GM06990 (cell line): ENCODE measurements around the gene CAMK2B.

Source experiments
- DNase-seq: peaks from one replicate; pipeline ENCODE4 v3.0.0-alpha.2; 2011; ENCODE audit not compliant: insufficient read length; ENCODE audit errors: extremely low read depth
- H3K27me3 ChIP-seq: replicated peaks from 2 replicates; pipeline ENCODE4 v1.6.0; 2011; ENCODE audit warnings: low read length; ENCODE audit not compliant: control insufficient read depth, insufficient read depth
- H3K36me3 ChIP-seq: 2 replicates; pipeline ENCODE4 v1.5.1; 2011; ENCODE audit warnings: low read length; ENCODE audit not compliant: control insufficient read depth, insufficient read depth
- H3K4me3 ChIP-seq: replicated peaks from 2 replicates; pipeline ENCODE4 v1.5.1; 2011; ENCODE audit warnings: low read depth, mild to moderate bottlenecking, control low read depth, low read length
- TF ChIP-seq, protein P1 (sequence below): IDR thresholded peaks from 2 replicates; pipeline ENCODE4 v1.5.1; 2011; ENCODE audit warnings: low read length, control low read depth, mild to moderate bottlenecking, inconsistent platforms; ENCODE audit not compliant: insufficient read depth, poor library complexity, severe bottlenecking

The CAMK2B gene

DNA sequence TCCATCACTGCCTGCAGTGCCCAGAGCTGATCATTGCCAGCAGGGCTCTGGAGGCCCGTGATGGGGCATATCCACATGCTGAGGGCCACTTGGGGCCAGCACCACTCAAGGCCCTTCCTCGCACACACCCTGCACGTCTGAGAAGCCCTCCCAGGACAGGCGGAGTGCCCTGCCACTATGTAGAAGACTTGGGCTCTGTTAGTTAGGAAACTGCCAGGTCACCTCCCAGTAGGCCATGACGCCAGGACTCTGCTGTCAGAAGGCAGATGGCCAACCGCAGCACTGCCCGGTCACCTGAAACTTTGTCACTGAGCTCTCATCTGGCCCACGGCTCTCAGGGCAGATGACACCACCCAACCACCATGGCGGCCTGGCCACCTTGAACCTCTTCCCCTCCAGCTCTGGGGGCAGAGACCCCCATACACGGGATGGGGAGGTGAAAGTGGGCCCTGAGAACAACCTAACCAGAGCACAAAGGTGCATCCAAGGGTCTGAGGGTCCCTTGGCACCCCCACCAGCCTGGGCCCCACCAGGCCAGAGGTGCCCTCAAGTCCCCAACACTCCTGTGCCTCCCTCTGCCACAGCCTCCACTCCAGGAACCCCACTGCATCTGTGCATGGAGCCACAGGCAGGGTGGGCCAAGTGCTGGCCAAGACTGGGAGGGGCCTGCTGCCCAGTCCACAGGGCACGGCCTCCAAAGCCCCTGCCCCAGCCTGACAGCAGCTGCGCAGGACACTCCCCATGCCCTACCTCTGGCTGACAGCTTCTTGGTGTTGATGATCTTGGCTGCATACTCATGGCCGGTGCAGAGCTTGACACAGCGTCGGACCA, 41.8 kb downstream of the CAMK2B start:
- H3K4me3 ChIP-seq: no peak overlapping the region
- H3K27me3 ChIP-seq: no peaks in the 10 kb centered on the region; the same call in 1 of the 2 replicates
- DNase-seq: no peak
- TF ChIP-seq, protein P1, sequence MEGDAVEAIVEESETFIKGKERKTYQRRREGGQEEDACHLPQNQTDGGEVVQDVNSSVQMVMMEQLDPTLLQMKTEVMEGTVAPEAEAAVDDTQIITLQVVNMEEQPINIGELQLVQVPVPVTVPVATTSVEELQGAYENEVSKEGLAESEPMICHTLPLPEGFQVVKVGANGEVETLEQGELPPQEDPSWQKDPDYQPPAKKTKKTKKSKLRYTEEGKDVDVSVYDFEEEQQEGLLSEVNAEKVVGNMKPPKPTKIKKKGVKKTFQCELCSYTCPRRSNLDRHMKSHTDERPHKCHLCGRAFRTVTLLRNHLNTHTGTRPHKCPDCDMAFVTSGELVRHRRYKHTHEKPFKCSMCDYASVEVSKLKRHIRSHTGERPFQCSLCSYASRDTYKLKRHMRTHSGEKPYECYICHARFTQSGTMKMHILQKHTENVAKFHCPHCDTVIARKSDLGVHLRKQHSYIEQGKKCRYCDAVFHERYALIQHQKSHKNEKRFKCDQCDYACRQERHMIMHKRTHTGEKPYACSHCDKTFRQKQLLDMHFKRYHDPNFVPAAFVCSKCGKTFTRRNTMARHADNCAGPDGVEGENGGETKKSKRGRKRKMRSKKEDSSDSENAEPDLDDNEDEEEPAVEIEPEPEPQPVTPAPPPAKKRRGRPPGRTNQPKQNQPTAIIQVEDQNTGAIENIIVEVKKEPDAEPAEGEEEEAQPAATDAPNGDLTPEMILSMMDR: no peak
- no peaks in the 10 kb centered on the region for H3K36me3 ChIP-seq

DNA sequence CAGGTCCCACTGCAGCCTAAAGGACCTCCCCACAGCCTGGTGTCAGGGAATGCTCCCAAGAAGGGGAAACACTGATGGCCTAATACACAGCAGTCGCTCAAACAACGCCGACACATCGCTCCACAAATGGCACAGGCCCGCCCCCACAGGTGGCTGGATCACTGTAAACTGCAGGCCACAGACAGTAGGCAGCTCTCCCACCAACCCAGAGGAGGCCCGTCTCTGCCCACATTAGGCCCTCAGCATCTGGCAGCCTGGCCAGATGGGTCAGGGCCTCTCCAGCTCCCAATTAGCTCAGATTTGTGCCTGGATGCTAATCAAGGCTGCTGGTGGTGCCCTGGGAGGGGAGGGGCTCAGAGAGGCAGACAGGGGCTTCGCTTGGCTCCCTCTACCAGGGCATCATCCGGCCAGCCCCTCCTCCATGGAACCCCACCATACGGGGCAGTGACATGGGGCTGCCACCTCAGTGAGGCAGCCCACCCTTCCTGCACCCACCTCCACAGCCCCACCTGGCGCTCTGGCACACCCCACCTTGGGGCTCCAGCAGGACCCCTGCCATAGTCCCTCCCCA, 42.7 kb downstream of the CAMK2B start:
- TF ChIP-seq, protein P1: no peak
- no peak overlapping the region for H3K4me3 ChIP-seq
- no peak for DNase-seq
- H3K36me3 ChIP-seq: no peaks in the 10 kb centered on the region
- no peaks in the 10 kb centered on the region; the same call in 1 of the 2 replicates for H3K27me3 ChIP-seq

DNA sequence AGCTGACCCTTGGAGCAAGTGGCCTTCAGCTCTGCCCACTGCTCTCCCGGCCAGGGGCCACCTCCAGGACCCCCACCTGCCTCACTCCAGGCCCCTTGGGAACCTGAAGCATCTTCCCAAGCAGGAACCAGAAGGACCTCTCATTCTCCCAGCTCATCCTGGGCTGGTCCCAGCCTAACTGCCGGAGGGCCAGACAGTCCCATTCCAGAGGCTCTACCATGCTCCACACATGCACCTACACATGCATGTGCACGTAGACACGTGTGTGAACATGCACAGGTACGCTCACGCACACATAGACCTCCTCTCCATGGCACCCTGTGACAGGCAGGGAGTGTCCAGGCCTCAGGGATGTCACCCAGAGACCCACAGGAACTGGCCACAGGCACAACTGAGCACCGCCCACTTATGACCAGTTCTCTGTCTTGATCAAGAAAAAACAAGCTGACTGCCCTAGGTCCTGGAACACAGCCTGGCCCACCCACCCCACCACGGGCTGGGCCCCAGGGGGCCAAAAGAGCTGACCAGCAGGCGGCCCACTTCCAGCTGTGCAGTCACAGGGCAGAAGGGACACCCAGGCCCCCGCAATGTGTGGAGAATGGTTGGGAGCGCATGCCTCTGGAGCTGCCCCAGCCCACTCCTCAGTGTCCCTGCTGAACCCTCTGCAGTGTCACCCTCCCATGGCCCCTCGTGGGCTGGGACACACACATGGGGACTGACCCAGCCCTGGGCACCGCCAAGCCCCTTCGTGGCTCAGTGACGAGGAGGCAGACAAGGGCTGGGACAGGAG, 43.4 kb downstream of the CAMK2B start:
- no peaks in the 10 kb centered on the region for H3K36me3 ChIP-seq

DNA sequence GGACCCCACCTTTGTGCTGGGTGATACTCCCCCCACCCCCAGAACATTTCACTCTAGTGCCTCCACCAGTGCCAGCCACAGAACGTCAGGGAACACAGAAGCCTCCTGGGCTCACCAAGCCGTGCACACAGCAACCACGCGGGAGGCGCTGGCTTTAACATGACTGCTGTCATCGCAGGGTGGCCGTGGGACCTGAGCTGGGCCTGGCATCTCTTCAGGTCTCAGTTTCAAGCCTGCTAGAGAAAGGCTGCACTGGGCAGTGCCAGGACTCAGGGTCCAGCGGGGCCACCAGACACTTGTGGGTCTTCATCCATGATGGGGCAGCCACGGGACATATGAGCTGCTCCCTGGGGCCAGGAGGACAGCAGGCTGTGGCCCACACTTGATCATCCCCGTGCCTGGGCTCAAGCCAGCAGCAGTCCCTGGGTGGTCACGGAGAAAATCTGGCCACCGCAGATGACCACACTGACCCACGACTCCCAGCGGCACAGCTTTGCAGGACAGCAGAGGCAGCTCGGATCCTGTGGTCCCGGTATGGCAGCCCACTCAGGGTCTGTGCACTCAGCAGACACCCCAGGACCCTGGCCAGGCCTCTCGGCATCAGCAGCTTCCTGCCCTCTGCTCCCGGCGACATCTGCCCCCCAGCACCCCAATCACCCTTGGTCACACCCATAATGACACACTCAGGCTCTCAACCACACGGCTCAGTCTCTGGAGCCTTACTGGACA, 44.2 kb downstream of the CAMK2B start:
- no peak for DNase-seq
- TF ChIP-seq, protein P1: no peak
- Histone ChIP-seq H3K4me3 (no peak overlapping the region), H3K27me3 (no peaks in the 10 kb centered on the region; the same call in 1 of the 2 replicates), H3K36me3 (no peaks in the 10 kb centered on the region)

More for the DNA sequence above, 43.4 kb downstream of the CAMK2B start:
- DNase-seq: no peak
- Histone ChIP-seq H3K27me3 (no peaks in the 10 kb centered on the region; the same call in 1 of the 2 replicates), H3K4me3 (no peak overlapping the region)
- TF ChIP-seq, protein P1: no peak

DNA sequence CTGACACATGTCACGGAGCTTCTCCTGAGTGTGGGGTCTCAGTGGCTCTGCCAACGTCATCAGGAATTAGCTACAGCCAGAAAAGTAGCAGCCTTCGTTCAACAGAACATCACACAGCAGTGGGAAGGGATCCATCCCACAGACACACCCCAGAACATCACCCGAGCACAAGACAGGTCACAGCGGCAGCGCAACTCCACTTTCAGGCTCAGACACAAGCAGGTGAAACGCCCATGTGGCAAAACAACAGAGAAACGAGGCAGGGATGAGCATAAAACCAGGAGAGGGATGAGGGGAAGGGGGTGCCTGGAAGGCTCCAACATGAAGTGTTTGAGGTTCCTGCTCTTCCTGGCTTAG, 44.8 kb downstream of the CAMK2B start:
- no peaks in the 10 kb centered on the region; the same call in 1 of the 2 replicates for H3K27me3 ChIP-seq
- no peaks in the 10 kb centered on the region for H3K36me3 ChIP-seq
- H3K4me3 ChIP-seq: no peak overlapping the region
- DNase-seq: no peak
- TF ChIP-seq, protein P1: no peak
